ENCODE measurements around the gene UBE4A.

DNA sequence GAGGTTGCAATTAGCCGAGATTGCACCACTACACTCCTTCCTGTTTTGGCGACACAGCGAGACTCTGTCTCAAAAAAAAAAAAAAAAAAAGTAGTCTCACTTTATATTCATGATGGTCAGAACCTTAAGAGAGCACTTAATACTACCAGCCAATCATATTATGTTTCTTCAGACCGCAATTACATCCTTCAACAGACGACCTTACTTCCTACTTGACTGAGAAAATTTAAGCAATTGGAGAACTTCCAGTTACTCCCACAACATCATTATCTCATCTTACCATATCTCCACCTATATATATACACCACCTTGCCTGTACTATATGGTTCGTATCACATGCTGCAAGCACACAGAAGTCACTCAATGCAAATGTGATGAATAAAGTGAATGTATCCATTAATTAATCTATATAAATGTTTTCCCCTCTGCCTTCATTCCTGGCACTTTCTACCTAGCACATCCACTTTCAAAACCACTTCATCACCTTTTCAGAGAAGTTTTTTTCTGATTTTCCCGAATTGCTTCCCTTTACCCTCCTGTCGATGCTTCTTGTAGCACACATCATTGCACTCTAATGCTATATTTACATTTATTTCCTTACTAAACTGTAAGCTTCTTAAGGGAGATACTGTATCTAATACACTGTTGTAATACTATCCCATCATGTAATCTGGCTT, 55.8 kb downstream of the UBE4A start:
- TF ChIP-seq, protein P1, sequence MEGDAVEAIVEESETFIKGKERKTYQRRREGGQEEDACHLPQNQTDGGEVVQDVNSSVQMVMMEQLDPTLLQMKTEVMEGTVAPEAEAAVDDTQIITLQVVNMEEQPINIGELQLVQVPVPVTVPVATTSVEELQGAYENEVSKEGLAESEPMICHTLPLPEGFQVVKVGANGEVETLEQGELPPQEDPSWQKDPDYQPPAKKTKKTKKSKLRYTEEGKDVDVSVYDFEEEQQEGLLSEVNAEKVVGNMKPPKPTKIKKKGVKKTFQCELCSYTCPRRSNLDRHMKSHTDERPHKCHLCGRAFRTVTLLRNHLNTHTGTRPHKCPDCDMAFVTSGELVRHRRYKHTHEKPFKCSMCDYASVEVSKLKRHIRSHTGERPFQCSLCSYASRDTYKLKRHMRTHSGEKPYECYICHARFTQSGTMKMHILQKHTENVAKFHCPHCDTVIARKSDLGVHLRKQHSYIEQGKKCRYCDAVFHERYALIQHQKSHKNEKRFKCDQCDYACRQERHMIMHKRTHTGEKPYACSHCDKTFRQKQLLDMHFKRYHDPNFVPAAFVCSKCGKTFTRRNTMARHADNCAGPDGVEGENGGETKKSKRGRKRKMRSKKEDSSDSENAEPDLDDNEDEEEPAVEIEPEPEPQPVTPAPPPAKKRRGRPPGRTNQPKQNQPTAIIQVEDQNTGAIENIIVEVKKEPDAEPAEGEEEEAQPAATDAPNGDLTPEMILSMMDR (IDR thresholded peaks at IDR 0.05), result no peak
- no peak for TF ChIP-seq POLR2A (IDR thresholded peaks at IDR 0.05)
